ENCODE results near the gene RALGAPA1.

DNA sequence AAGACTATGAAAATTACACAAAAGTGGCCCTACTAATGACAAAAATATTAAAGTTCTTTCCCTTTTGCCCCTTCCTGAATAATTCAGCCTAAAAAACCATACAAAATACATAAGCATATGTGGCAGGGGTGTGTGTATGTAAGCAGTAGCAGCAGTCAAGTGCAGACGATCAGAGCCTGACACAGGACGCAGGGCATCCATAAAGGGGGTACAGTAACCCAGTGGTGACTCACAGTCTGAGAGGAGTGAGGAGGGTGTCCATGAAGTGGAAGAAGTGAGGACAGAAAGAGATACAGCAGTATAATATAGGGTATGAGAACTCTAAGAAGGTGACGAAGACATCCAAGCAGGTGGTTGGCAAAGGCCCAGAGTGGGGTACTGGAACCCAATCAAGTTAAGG lies 56.7 kb downstream of the RALGAPA1 start:
- TF ChIP-seq CTCF (IDR thresholded peaks at IDR 0.05), result no peak
- no peak for TF ChIP-seq EZH2 (IDR thresholded peaks at IDR 0.05; ENCODE audit: borderline replicate concordance, insufficient read depth, low read depth, low read length, poor library complexity, severe bottlenecking)
